ACC112 (cell line): ENCODE results near the gene FCHO2.
"Not testable (repeated sequence)": the region's sequence is repeated elsewhere in the genome, so short reads cannot be mapped to it uniquely, and the experiment has no call there.

Source experiments
- H2AFZ ChIP-seq: fragments of 200-600 bp; sonication (generic); one replicate; pipeline ENCODE4 v1.6.0; 2017; ENCODE audit warnings: antibody characterized with exemption, low read length; ENCODE audit not compliant: unreplicated experiment
- H3K27ac ChIP-seq: fragments of 200-600 bp; sonication (generic); 2 replicates; pipeline ENCODE4 v1.5.1; 2014; ENCODE audit warnings: low read depth, mild to moderate bottlenecking, antibody characterized with exemption, low read length, moderate library complexity
- H3K27me3 ChIP-seq: fragments of 200-600 bp; sonication (generic); 2 replicates; pipeline ENCODE4 v1.6.1; 2014; ENCODE audit warnings: mild to moderate bottlenecking, antibody characterized with exemption, low read length, moderate library complexity, mixed read lengths; ENCODE audit not compliant: insufficient read depth
- H3K36me3 ChIP-seq: fragments of 200-600 bp; sonication (generic); 2 replicates; pipeline ENCODE4 v1.6.1; 2016; ENCODE audit warnings: mild to moderate bottlenecking, antibody characterized with exemption, low read length, moderate library complexity, mixed read lengths; ENCODE audit not compliant: insufficient read depth
- H3K4me1 ChIP-seq: fragments of 200-600 bp; sonication (generic); one replicate; pipeline ENCODE4 v1.6.1; 2016; ENCODE audit warnings: low read length, mixed read lengths; ENCODE audit not compliant: insufficient read depth, unreplicated experiment, control insufficient read depth
- H3K4me3 ChIP-seq: fragments of 200-600 bp; sonication (generic); 2 replicates; pipeline ENCODE4 v1.5.1; 2014; ENCODE audit warnings: mild to moderate bottlenecking, low read depth, low read length
- H3K79me2 ChIP-seq: fragments of 200-600 bp; sonication (generic); one replicate; pipeline ENCODE4 v1.6.0; 2016; ENCODE audit warnings: low read length; ENCODE audit not compliant: control insufficient read depth, unreplicated experiment, insufficient read depth

The FCHO2 gene, protein sequence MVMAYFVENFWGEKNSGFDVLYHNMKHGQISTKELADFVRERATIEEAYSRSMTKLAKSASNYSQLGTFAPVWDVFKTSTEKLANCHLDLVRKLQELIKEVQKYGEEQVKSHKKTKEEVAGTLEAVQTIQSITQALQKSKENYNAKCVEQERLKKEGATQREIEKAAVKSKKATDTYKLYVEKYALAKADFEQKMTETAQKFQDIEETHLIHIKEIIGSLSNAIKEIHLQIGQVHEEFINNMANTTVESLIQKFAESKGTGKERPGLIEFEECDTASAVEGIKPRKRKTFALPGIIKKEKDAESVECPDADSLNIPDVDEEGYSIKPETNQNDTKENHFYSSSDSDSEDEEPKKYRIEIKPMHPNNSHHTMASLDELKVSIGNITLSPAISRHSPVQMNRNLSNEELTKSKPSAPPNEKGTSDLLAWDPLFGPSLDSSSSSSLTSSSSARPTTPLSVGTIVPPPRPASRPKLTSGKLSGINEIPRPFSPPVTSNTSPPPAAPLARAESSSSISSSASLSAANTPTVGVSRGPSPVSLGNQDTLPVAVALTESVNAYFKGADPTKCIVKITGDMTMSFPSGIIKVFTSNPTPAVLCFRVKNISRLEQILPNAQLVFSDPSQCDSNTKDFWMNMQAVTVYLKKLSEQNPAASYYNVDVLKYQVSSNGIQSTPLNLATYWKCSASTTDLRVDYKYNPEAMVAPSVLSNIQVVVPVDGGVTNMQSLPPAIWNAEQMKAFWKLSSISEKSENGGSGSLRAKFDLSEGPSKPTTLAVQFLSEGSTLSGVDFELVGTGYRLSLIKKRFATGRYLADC

DNA sequence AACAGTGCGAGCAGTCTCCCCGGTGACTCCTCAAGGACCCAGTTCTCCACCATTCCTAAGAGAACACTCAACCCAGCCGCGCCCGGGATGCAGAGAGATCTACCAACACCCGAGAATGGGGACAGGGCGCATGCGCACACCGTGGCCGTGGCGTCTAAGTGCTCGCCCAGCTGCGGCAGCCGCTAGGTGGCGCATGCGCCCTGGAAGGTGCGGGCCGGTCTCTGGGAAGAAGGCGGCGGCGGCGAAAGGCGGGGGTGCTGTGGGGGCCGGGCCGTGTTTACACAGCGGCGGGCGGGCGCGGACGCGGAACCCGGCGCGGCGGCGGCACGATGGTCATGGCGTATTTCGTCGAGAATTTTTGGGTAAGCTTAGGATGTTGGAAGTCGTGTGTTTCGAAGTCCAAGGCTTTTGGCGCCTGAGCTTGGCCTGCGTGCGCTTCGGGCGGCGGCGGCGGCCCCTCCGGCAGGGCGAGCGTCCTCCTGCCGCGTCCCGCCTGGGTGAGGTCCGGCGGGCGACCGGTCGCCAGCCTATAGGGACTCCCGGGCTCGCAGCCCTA lies at the start of gene FCHO2:
FCHO2 (plus strand) TSS at position 274 of the 556 bp plus-strand sequence; CDS start at position 330, 56 bp downstream.
- Histone ChIP-seq H3K4me1 (peaks cover 54% of the 10 kb centered on the region), H3K4me3 (peak within 1 kb of the TSS; percentile 77), H3K27me3 (no peaks in the 10 kb centered on the region), H2AFZ (peak within 1 kb of the TSS; percentile 83), H3K36me3 (no peaks in the 10 kb centered on the region), H3K27ac (peak within 1 kb of the TSS; percentile 93), H3K79me2 (peaks cover 45% of the 10 kb centered on the region)

DNA sequence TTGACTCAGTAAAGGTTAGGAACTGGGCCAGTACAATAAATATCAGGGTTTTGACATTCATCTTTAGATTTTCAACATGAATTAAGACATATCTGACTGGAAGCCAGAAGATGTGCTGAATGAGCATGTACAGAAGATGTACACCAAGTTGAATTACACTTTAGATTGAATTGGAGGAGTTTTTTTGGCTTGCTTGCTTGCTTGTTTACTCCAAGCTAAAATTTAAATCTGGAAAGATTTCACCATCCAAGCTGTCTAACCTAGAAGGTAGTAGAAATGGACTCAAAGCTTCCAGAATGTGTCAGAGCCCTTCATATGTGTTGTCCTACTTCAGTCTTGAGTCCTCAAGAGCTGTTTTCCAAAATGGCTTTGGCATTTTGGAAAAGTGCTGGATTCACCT lies 49.0 kb upstream of the FCHO2 start:
- Histone ChIP-seq H3K79me2 (no peaks in the 10 kb centered on the region), H3K36me3 (peaks cover 76% of the 10 kb centered on the region), H2AFZ (no peak overlapping the region), H3K4me1 (no peaks in the 10 kb centered on the region), H3K27me3 (no peaks in the 10 kb centered on the region), H3K4me3 (no peak overlapping the region), H3K27ac (no peak overlapping the region)

DNA sequence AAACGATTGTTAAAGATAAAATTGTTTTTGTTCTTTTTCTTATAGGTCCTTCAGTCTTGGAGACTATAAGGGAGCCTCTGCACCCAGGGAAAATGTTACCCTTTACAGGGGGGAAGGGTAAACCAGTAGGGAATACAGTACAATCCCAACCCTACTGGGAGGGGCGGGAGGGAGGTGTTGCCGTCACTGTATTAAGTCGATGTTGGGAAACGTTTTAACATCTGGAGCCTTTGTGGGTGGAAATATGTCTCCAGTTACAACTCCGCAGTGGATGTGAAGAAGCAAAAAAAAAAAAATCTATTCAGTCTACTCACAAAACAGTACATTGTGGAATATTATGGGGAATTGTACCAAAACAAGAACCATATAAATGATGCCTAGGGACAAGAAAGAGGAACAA lies 47.2 kb upstream of the FCHO2 start:
- Histone ChIP-seq H3K79me2 (no peaks in the 10 kb centered on the region), H2AFZ (no peak overlapping the region), H3K4me3 (no peak overlapping the region), H3K36me3 (peaks cover 57% of the 10 kb centered on the region), H3K4me1 (no peaks in the 10 kb centered on the region), H3K27me3 (no peaks in the 10 kb centered on the region), H3K27ac (no peak overlapping the region)

DNA sequence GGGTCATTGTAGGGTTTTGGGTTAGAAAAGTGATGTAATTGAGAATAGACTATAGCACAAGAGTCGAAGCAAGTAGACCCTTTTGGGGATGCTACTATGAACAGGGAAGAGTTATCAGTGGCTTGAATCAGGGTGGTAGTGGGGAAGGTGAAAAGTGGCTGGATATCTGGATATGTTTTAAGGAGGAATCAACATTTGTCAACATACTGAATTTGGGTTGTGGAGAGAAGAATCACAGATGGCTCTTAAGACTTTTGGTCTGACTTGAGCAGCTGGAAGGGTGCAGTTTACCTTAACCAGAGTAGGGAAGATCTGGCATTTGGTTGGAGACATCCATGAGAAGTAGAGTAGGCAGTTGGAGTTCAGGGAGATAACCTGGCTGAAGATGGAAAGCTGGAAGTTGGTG lies 38.5 kb upstream of the FCHO2 start:
- no peaks in the 10 kb centered on the region for H3K4me1 ChIP-seq
- no peaks in the 10 kb centered on the region; the same call in 1 of the 2 replicates for H3K36me3 ChIP-seq
- no peak overlapping the region for H3K4me3 ChIP-seq
- H2AFZ ChIP-seq = no peak overlapping the region
- no peaks in the 10 kb centered on the region for H3K79me2 ChIP-seq
- no peak overlapping the region for H3K27ac ChIP-seq
- H3K27me3 ChIP-seq = no peaks in the 10 kb centered on the region

DNA sequence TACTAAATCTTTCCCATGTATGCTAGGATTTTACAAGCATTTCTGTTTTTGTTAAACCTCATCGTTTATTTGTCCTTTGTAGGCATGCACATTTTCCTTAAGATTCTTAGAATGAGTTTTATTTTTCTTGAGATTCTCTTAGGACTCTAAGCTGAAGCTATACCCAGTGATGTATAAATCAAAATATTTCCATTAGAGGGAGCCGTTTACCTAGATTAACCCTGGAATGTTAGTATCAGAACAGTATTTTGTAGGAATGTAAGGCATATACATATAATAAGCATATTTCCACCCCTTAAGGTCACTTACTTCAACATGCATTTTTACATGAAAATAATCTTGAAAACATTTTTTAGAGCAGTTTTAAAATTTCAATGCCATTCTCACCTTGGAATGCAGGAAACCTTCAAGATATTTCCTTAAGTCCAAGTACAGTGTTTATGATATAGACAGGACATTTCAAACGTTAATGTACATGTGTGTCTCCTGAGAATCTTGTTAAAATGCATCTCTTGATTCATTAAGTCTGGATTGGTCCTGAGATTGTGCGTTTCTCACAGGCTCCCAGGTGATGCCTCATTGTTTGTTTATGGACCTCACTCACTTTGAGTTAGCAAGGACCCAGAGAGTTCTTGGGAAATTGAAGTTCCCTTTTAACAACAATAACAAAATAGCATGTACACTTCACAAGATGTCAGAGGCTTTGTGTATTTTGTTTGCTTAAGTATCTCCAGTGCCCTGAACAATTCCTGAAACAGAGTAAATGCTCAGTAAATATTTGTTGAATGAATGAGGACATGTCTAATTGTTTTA lies 34.9 kb upstream of the FCHO2 start:
- Histone ChIP-seq H3K4me1 (no peaks in the 10 kb centered on the region), H3K27me3 (no peaks in the 10 kb centered on the region), H3K36me3 (no peaks in the 10 kb centered on the region), H3K4me3 (no peak overlapping the region), H3K79me2 (no peaks in the 10 kb centered on the region), H3K27ac (no peak overlapping the region), H2AFZ (no peak overlapping the region)

DNA sequence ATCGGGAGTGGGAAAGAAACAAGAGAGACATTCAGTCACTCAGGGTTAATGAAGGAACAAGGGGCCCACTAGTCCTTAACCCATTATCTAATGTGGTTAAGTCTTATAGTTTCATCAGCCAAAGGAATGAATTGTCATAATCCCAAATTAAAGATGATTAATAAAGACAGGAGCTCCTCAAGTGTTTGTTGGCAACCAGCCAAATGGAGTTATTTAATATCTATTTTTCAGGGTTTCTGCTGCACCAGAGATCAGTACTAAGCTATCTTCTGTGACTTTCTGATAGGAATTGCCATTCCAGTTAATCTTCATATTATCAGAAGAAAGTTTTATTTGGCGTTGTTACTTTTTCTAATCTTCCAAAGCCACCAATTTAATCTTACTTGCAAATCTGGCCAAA lies 34.0 kb upstream of the FCHO2 start:
- Histone ChIP-seq H3K4me3 (no peak overlapping the region), H3K4me1 (no peaks in the 10 kb centered on the region), H3K27me3 (no peaks in the 10 kb centered on the region), H2AFZ (no peak overlapping the region), H3K79me2 (no peaks in the 10 kb centered on the region), H3K36me3 (no peaks in the 10 kb centered on the region), H3K27ac (no peak overlapping the region)

DNA sequence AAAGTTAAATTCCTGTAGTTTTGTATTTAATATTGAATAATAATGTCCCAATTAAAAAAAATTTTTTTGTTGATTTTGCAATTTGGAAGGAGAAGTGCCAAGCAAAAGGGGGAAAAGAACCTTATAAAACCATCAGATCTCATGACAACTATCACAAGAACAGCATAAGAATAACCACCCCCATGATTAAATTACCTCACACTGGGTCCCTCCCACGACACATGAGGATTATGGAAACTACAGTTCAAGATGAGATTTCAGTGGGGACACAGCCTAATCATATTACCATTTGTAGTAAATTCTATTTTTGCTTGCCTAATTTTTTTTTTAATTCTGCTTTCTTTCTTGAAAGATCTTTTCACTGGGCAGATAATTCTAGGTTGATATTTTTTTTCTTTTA lies 33.4 kb upstream of the FCHO2 start:
- Histone ChIP-seq H3K79me2 (no peaks in the 10 kb centered on the region), H2AFZ (no peak overlapping the region), H3K36me3 (no peaks in the 10 kb centered on the region), H3K27ac (no peak overlapping the region), H3K27me3 (no peaks in the 10 kb centered on the region), H3K4me1 (no peaks in the 10 kb centered on the region), H3K4me3 (no peak overlapping the region)

DNA sequence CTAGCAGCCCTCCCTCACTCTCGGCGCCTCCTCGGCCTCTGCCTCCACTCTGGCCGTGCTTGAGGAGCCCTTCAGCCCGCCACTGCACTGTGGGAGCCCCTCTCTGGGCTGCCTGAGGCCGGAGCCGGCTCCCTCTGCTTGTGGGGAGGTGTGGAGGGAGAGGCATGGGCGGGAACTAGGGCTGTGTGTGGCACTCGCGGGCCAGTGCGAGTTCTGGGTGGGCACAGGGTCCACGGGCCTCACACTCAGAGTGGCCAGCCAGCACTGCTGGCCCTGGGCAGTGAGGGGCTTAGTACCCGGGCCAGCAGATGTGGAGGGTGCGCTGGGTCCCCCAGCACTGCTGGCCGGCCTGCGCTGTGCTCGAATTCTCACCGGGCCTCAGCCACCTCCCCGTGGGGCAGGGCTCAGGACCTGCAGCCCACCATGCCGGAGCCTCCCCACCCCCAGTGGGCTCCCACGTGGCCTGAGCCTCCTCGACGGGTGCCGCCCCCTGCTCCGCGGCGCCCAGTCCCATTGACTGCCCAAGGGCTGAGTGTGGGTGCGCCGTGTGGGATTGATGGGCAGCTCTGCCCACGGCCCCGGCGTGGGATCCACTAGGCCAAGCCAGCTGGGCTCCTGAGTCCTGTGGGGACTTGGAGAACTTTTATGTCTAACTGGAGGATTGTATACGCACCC lies 30.4 kb upstream of the FCHO2 start:
- Histone ChIP-seq H2AFZ (no peak overlapping the region), H3K27me3 (no peaks in the 10 kb centered on the region), H3K4me3 (no peak overlapping the region), H3K27ac (no peak overlapping the region), H3K36me3 (no peaks in the 10 kb centered on the region), H3K79me2 (no peaks in the 10 kb centered on the region), H3K4me1 (no peaks in the 10 kb centered on the region)

DNA sequence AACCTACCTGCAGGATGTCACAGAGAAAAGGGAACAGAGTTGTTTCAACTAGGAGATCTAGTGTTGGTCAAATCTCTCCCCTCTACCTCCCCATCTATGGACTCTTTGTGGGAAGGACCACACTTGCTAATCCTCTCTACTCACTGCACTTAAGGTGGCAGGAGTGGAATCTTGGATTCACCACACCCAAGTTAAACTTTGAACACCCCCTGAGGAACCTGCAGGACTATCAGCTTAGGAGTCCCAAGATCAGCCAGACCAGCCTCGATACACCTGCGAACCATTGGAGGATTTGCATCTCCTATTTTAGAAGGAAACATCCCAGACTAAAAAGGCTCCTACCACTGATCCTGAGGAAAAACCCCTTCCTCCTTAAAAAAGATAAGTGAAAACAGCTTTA lies 23.2 kb upstream of the FCHO2 start:
- not testable (repeated sequence) for H3K79me2 ChIP-seq, H2AFZ ChIP-seq, H3K4me1 ChIP-seq, H3K4me3 ChIP-seq, H3K36me3 ChIP-seq, H3K27ac ChIP-seq, H3K27me3 ChIP-seq
